ENCODE measurements around the gene HFE.

Gene HFE

GRCh38 chr6:26087284-26088115 lies at the start of gene HFE:
TSS of gene HFE (plus strand) at chr6:26087429. CDS start at chr6:26087441, 12 bp downstream.
- TF ChIP-seq CTCF (IDR thresholded peaks at IDR 0.05; ENCODE audit: low read depth, low read length) = no peak
- in situ Hi-C loops (cut with HindIII; ENCODE audit: low sequenced_read_pairs) = no loop called here

GRCh38 chr6:26041946-26042345 lies 45.3 kb upstream of the HFE start:
- no peak for TF ChIP-seq CTCF (IDR thresholded peaks at IDR 0.05; ENCODE audit: low read depth, low read length)
- in situ Hi-C loops (cut with HindIII; ENCODE audit: low sequenced_read_pairs) = no loop called here
- H3K4me3 ChIP-seq (ENCODE audit: low read depth, low read length) = no peak overlapping the region
- no peak for DNase-seq (ENCODE audit: low read depth, low spot score)

More at GRCh38 chr6:26087284-26088115, at the start of gene HFE:
- peak; percentile 64 for DNase-seq (ENCODE audit: low read depth, low spot score)
- peak within 1 kb of the TSS; percentile 66 for H3K4me3 ChIP-seq (ENCODE audit: low read depth, low read length)

DNA sequence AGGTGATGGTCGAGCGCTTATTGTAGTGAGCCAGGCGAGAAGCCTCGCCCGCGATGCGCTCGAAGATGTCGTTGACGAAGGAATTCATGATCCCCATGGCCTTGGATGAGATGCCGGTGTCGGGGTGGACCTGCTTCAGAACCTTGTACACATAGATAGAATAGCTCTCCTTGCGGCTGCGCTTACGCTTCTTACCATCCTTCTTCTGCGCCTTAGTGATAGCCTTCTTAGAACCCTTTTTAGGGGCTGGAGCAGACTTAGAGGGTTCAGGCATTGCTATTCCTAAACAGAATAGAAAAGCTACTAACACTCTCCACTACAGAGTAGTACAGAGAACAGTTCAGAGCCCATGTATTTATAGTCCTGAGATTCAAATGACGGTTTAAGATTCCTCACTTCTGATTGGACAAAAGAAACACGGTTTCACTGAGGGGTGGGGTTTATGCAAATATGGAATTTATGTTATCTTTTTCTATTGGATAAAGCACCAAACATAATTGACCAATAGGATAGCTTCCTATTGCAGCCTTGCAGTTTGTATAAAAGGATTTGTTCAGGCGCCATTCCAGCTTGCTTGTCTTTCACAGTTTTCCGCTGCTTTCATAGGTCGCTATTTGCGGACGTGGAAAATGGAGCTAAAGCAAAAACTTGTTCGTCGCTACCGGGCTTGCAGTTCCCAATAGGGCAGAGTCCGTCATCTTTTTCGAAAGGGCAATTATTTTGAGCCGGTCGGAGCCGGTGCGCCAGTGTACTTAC lies 43.7 kb upstream of the HFE start:
- peak overlapping the region; percentile 58 for H3K4me3 ChIP-seq (ENCODE audit: low read depth, low read length)
- peak; percentile 99 for DNase-seq (ENCODE audit: low read depth, low spot score)
- in situ Hi-C loops (cut with HindIII; ENCODE audit: low sequenced_read_pairs) = no loop called here
- TF ChIP-seq CTCF (IDR thresholded peaks at IDR 0.05; ENCODE audit: low read depth, low read length) = no peak

DNA sequence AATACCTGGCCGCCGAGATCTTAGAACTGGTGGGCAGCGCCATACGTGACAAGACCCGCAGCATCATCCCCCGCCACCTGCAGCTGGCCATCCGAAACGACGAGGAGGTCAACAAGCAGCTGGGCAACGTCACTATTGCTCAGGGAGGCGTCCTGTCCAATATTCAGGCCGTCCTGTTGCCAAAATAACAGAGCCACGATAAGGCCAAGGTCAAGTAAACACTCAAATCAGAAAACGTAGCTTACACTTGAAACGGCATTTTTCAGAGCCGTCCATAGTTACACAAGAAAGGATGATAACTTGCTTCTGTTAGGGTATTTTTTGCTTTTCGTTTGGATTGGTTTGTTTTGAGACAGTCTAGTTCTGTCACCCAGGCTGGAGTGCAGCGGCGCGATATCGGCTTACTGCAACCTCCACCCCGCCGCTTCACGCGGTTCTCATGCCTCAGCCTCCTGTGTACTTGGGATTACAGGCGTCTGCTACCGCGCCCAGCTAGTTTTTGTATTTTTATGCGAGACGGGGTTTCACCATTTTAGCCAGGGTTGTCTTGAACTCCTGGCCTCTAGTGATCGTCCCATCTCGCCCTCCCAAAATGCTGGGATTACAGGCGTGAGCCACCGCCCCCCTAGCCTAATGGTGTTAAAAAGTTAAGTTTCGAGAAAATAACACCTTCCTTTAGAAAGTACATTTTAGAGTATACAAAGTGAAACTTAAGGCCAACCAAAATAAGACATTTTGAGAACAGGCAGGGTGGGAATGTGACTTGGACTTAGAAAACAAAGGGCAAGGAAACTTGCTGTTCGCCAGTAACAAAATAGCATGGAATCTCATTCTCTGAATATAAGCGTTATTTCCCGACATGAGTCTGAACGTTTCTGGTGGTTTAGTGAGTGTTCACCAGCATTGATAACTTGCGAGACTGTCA lies 42.8 kb upstream of the HFE start:
- peak overlapping the region; percentile 58 for H3K4me3 ChIP-seq (ENCODE audit: low read depth, low read length)
- TF ChIP-seq CTCF (IDR thresholded peaks at IDR 0.05; ENCODE audit: low read depth, low read length) = no peak
- peak; percentile 43 for DNase-seq (ENCODE audit: low read depth, low spot score)
- in situ Hi-C loops (cut with HindIII; ENCODE audit: low sequenced_read_pairs) = no loop called here

- peak; percentile 10 for TF ChIP-seq CTCF (IDR thresholded peaks at IDR 0.05; ENCODE audit: low read depth, low read length)
- in situ Hi-C loops (cut with HindIII; ENCODE audit: low sequenced_read_pairs) = no loop called here
- peak overlapping the region; percentile 58 for H3K4me3 ChIP-seq (ENCODE audit: low read depth, low read length)
- peak; percentile 96 for DNase-seq (ENCODE audit: low read depth, low spot score)
Measured at GRCh38 chr6:26045065-26045927, 41.9 kb upstream of the HFE start.

All from astrocyte of the spinal cord (primary cell).